OCI-LY1 (cell line): ENCODE measurements around the gene SLC25A28.

Experiments used
- H2AFZ ChIP-seq: fragments of 200-600 bp; sonication (generic), shearing (Covaris generic); 2 replicates; pipeline ENCODE4 v1.6.0; 2014; ENCODE audit warnings: antibody characterized with exemption, mild to moderate bottlenecking, low read length
- H3F3A ChIP-seq: fragments of 200-600 bp; sonication (generic), shearing (Covaris generic); 2 replicates; pipeline ENCODE4 v1.6.0; 2014; ENCODE audit warnings: mild to moderate bottlenecking, antibody characterized with exemption, low read length, moderate library complexity; ENCODE audit not compliant: insufficient read depth
- H3K27ac ChIP-seq: fragments of 200-600 bp; sonication (generic); 2 replicates; pipeline ENCODE4 v1.5.1; 2014; ENCODE audit warnings: low read length, mixed run types, mild to moderate bottlenecking, low read depth; ENCODE audit not compliant: poor library complexity, severe bottlenecking
- H3K27me3 ChIP-seq: fragments of 200-600 bp; sonication (generic); 2 replicates; pipeline ENCODE4 v1.6.0; 2014; ENCODE audit warnings: antibody characterized with exemption, mild to moderate bottlenecking, low read length, moderate library complexity; ENCODE audit not compliant: insufficient read depth
- H3K36me3 ChIP-seq: fragments of 200-600 bp; sonication (generic); 2 replicates; pipeline ENCODE4 v1.6.1; 2014; ENCODE audit warnings: mild to moderate bottlenecking, antibody characterized with exemption, low read length, moderate library complexity, mixed read lengths; ENCODE audit not compliant: insufficient read depth
- H3K4me1 ChIP-seq: fragments of 200-600 bp; sonication (generic); 2 replicates; pipeline ENCODE4 v1.5.1; 2014; ENCODE audit warnings: mild to moderate bottlenecking, low read length, moderate library complexity; ENCODE audit not compliant: insufficient read depth, severe bottlenecking
- H3K4me2 ChIP-seq: fragments of 200-600 bp; sonication (generic), shearing (Covaris generic); 2 replicates; pipeline ENCODE4 v1.6.1; 2014; ENCODE audit warnings: low read length
- H3K4me3 ChIP-seq: fragments of 200-600 bp; sonication (generic); 2 replicates; pipeline ENCODE4 v1.5.1; 2014; ENCODE audit warnings: low read length, low read depth, mild to moderate bottlenecking, mixed read lengths; ENCODE audit not compliant: poor library complexity, severe bottlenecking
- H3K79me2 ChIP-seq: fragments of 200-600 bp; shearing (Covaris generic); 2 replicates; pipeline ENCODE4 v1.6.1; 2016; ENCODE audit warnings: mixed run types, low read length, mixed read lengths; ENCODE audit not compliant: insufficient read depth
- H3K9ac ChIP-seq: fragments of 200-600 bp; sonication (generic), shearing (Covaris generic); 2 replicates; pipeline ENCODE4 v1.6.1; 2014; ENCODE audit warnings: mild to moderate bottlenecking, low read length, mixed read lengths
- H3K9me2 ChIP-seq: fragments of 200-600 bp; sonication (generic), shearing (Covaris generic); 2 replicates; pipeline ENCODE4 v1.6.1; 2014; ENCODE audit warnings: low read depth, mild to moderate bottlenecking, low read length, mixed read lengths
- H3K9me3 ChIP-seq: fragments of 200-600 bp; shearing (Covaris generic); 2 replicates; pipeline ENCODE4 v1.6.1; 2014; ENCODE audit warnings: low read length, mixed read lengths
- H4K20me1 ChIP-seq: fragments of 200-600 bp; sonication (generic), shearing (Covaris generic); 2 replicates; pipeline ENCODE4 v1.6.0; 2016; ENCODE audit warnings: mild to moderate bottlenecking, low read length; ENCODE audit not compliant: insufficient read depth
- CTCF ChIP-seq: fragments of 200-600 bp; sonication (generic), shearing (Covaris generic); IDR thresholded peaks from 2 replicates; pipeline ENCODE4 v1.5.1; 2017; ENCODE audit warnings: mild to moderate bottlenecking, antibody characterized with exemption, low read length, moderate library complexity, mixed read lengths
- EZH2 ChIP-seq: fragments of 200-600 bp; sonication (generic), shearing (Covaris generic); IDR thresholded peaks from 2 replicates; pipeline ENCODE4 v1.8.0; 2017; ENCODE audit warnings: borderline replicate concordance, mixed run types, mild to moderate bottlenecking, antibody characterized with exemption, low read length, moderate library complexity, mixed read lengths

SLC25A28 gene

GRCh38 chr10:99564361-99564760, 55.9 kb downstream of the SLC25A28 start:
- H3K79me2 ChIP-seq, result no peaks in the 10 kb centered on the region
- no peak overlapping the region for H3K9ac ChIP-seq
- no peaks in the 10 kb centered on the region for H3K27me3 ChIP-seq
- TF ChIP-seq CTCF (no peak), EZH2 (no peak)
- no peaks in the 10 kb centered on the region for H3F3A ChIP-seq
- H3K9me2 ChIP-seq, result no peaks in the 10 kb centered on the region
- no peaks in the 10 kb centered on the region for H3K36me3 ChIP-seq
- no peak overlapping the region for H2AFZ ChIP-seq
- H3K4me2 ChIP-seq, result no peak overlapping the region
- H4K20me1 ChIP-seq, result no peaks in the 10 kb centered on the region
- no peaks in the 10 kb centered on the region for H3K4me1 ChIP-seq
- no peaks in the 10 kb centered on the region for H3K9me3 ChIP-seq
- no peak overlapping the region for H3K4me3 ChIP-seq
- no peak overlapping the region for H3K27ac ChIP-seq

- Histone ChIP-seq H3K9ac (no peak overlapping the region), H3K9me3 (no peaks in the 10 kb centered on the region), H3K4me1 (no peaks in the 10 kb centered on the region), H3K4me3 (no peak overlapping the region), H3K79me2 (no peaks in the 10 kb centered on the region), H3F3A (no peaks in the 10 kb centered on the region), H3K9me2 (no peaks in the 10 kb centered on the region), H3K27me3 (no peaks in the 10 kb centered on the region), H3K27ac (no peak overlapping the region), H2AFZ (no peak overlapping the region), H4K20me1 (no peaks in the 10 kb centered on the region), H3K36me3 (no peaks in the 10 kb centered on the region), H3K4me2 (no peak overlapping the region)
- TF ChIP-seq CTCF, result no peak
- no peak for TF ChIP-seq EZH2
Observed at GRCh38 chr10:99562631-99563030, 57.6 kb downstream of the SLC25A28 start.
